ENCODE data around the gene ATP9B.

GRCh38 chr18:79071037-79071436 is 1.8 kb downstream of the ATP9B start:
- no peak for TF ChIP-seq CTCF (conservative IDR thresholded peaks at IDR 0.05; ENCODE audit: low read depth, low read length)
- no peak for TF ChIP-seq EZH2 (IDR thresholded peaks at IDR 0.05; ENCODE audit: low read length, unreplicated experiment)

Data from PC-3 (cell line).